Central memory CD8-positive, alpha-beta T cell (primary cell): Measurements from ENCODE around the gene PDIK1L.

Source experiments
- ATAC-seq: fragments of 150-1000 bp; cut with Tn5 transposase; replicated peaks from 2 replicates; pipeline ENCODE4 v1.10.0; 2022; ENCODE audit warnings: mild to moderate bottlenecking, moderate FRiP score, moderate number of reproducible peaks; ENCODE audit not compliant: poor library complexity, severe bottlenecking; ENCODE audit errors: extremely low read depth
- DNase-seq, 2 donors: peaks; one replicate each; pipeline ENCODE4 v3.0.0; 2021; ENCODE audit warnings: low spot score in 2 of 2
- H3K27ac Mint-ChIP-seq: one replicate; pipeline ENCODE4 v1.8.0; 2022; ENCODE audit warnings: low read depth, mild to moderate bottlenecking, moderate library complexity, mixed read lengths
- H3K27me3 Mint-ChIP-seq: one replicate; pipeline ENCODE4 v1.8.0; 2022; ENCODE audit warnings: mixed read lengths
- H3K36me3 Mint-ChIP-seq: one replicate; pipeline ENCODE4 v1.8.0; 2022; ENCODE audit warnings: mild to moderate bottlenecking, moderate library complexity, mixed read lengths; ENCODE audit not compliant: insufficient read depth
- H3K4me1 Mint-ChIP-seq: one replicate; pipeline ENCODE4 v1.8.0; 2022; ENCODE audit warnings: mixed read lengths
- H3K4me3 Mint-ChIP-seq: one replicate; pipeline ENCODE4 v1.8.0; 2022; ENCODE audit warnings: mild to moderate bottlenecking, moderate library complexity, mixed read lengths
- H3K9me3 Mint-ChIP-seq: one replicate; pipeline ENCODE4 v1.8.0; 2022; ENCODE audit warnings: mixed read lengths

The PDIK1L gene

GRCh38 chr1:26111530-26112406 is at the start of gene PDIK1L:
Gene PDIK1L (plus strand): TSS chr1:26111824. CDS start chr1:26114309, 2,485 bp downstream.
- Mint-ChIP-seq H3K27me3 (no peaks in the 10 kb centered on the region), H3K27ac (peak within 1 kb of the TSS; percentile 83)
- ATAC-seq = peak; percentile 89

GRCh38 chr1:26064553-26064952 is 47.1 kb upstream of the PDIK1L start:
- Mint-ChIP-seq H3K9me3 (no peaks in the 10 kb centered on the region), H3K4me3 (no peak overlapping the region), H3K27me3 (peaks cover 71% of the 10 kb centered on the region), H3K4me1 (no peaks in the 10 kb centered on the region), H3K27ac (no peak overlapping the region), H3K36me3 (no peaks in the 10 kb centered on the region)
- DNase-seq (no peak), ATAC-seq (no peak)

More at GRCh38 chr1:26111530-26112406, at the start of gene PDIK1L:
- Mint-ChIP-seq H3K36me3 (peaks cover 17% of the 10 kb centered on the region), H3K4me1 (peaks cover 20% of the 10 kb centered on the region), H3K9me3 (no peaks in the 10 kb centered on the region), H3K4me3 (peak within 1 kb of the TSS; percentile 85)
- DNase-seq = peak; percentile 84 to 87

- DNase-seq (no peak), ATAC-seq (no peak)
- H3K9me3 Mint-ChIP-seq = no peaks in the 10 kb centered on the region
- H3K27ac Mint-ChIP-seq = no peak overlapping the region
- H3K4me3 Mint-ChIP-seq = no peak overlapping the region
- no peaks in the 10 kb centered on the region for H3K4me1 Mint-ChIP-seq
- no peaks in the 10 kb centered on the region for H3K36me3 Mint-ChIP-seq
- H3K27me3 Mint-ChIP-seq = peaks cover 58% of the 10 kb centered on the region
Measured at GRCh38 chr1:26066160-26066559, 45.5 kb upstream of the PDIK1L start.

- Mint-ChIP-seq H3K4me3 (no peak overlapping the region), H3K36me3 (no peaks in the 10 kb centered on the region), H3K27ac (no peak overlapping the region), H3K4me1 (no peaks in the 10 kb centered on the region), H3K27me3 (peaks cover 65% of the 10 kb centered on the region), H3K9me3 (no peaks in the 10 kb centered on the region)
- DNase-seq (no peak), ATAC-seq (no peak)
Measured at GRCh38 chr1:26066857-26067256, 44.8 kb upstream of the PDIK1L start.

DNA sequence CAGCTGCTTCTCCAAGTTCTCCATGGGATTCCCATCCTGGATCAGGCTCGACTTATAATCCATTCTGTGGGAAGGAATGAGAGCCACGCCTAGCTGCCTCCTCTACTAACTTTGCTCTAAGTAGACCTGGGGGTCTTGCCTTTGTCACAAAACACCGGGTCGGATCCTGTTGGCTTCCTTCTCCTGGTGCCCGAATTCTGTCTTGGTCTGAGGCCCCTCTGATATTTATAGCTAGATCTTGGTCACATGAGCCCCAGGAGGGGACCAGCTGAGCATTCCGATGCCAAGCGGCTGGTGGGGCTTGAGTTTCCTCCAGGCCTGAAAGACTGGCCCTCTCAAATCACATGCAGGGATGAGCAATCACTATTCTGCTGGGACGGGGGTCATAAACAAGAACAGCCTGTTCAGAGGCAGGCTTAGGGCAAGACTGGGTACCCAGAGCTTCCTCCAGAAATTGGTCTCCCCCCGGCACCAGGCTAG is 44.2 kb upstream of the PDIK1L start, which contains the start of gene TRIM63:
TSS of gene TRIM63 (minus strand) at position 199 of the 480 bp plus-strand sequence. CDS start at position 63, 136 bp downstream.
- peaks cover 71% of the 10 kb centered on the region for H3K27me3 Mint-ChIP-seq
- no peaks in the 10 kb centered on the region for H3K36me3 Mint-ChIP-seq
- no peaks in the 10 kb centered on the region for H3K4me1 Mint-ChIP-seq
- H3K27ac Mint-ChIP-seq = no peak within 1 kb of the TSS
- DNase-seq = no peak
- no peak within 1 kb of the TSS for H3K4me3 Mint-ChIP-seq
- H3K9me3 Mint-ChIP-seq = no peaks in the 10 kb centered on the region
- ATAC-seq = no peak

DNA sequence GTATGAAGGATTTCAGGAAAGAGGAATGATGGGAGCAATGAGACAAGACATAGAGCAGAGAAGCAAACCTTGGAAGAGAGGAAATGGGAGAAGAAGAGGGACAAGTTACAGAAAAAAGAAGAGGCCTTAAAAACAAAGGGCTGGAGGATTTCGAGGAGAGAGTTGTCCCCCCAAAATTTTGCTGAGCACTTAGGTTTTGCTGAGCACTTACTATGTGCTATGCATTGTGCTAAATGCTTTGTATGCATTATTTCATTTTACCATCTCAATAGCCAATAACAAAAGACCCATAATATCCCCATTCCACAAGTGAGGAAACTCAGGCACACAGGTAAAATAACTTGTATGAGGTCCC is 41.7 kb upstream of the PDIK1L start:
- no peaks in the 10 kb centered on the region for H3K9me3 Mint-ChIP-seq
- no peaks in the 10 kb centered on the region for H3K36me3 Mint-ChIP-seq
- ATAC-seq (no peak), DNase-seq (no peak)
- H3K4me3 Mint-ChIP-seq = no peak overlapping the region
- peaks cover 76% of the 10 kb centered on the region for H3K27me3 Mint-ChIP-seq
- H3K4me1 Mint-ChIP-seq = no peaks in the 10 kb centered on the region
- no peak overlapping the region for H3K27ac Mint-ChIP-seq

GRCh38 chr1:26070296-26070962 is 41.2 kb upstream of the PDIK1L start:
- Mint-ChIP-seq H3K4me3 (no peak overlapping the region), H3K4me1 (no peaks in the 10 kb centered on the region), H3K36me3 (no peaks in the 10 kb centered on the region), H3K27me3 (peaks cover 74% of the 10 kb centered on the region), H3K9me3 (no peaks in the 10 kb centered on the region), H3K27ac (no peak overlapping the region)
- ATAC-seq (no peak), DNase-seq (no peak)

DNA sequence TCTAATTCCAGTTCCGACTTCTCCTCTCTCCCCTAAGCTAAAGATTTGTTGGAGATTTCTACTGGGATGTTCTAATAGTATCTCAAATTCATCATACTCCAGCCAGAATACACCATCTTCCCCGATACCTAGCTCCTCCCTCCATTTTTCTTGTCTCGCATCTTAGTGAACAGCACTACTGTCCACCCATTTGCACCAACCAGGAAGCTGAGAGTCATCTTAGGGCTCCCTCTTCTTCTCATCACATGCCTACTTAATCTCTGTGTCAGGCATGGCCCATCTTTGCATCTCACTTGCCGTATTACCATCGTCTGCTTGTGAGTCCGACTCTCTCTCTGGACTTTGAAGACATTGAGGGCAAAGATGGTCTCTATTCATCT is 40.7 kb upstream of the PDIK1L start:
- Mint-ChIP-seq H3K4me3 (no peak overlapping the region), H3K27ac (no peak overlapping the region), H3K9me3 (no peaks in the 10 kb centered on the region), H3K4me1 (no peaks in the 10 kb centered on the region), H3K27me3 (peaks cover 74% of the 10 kb centered on the region), H3K36me3 (no peaks in the 10 kb centered on the region)
- ATAC-seq = no peak
- DNase-seq = no peak

DNA sequence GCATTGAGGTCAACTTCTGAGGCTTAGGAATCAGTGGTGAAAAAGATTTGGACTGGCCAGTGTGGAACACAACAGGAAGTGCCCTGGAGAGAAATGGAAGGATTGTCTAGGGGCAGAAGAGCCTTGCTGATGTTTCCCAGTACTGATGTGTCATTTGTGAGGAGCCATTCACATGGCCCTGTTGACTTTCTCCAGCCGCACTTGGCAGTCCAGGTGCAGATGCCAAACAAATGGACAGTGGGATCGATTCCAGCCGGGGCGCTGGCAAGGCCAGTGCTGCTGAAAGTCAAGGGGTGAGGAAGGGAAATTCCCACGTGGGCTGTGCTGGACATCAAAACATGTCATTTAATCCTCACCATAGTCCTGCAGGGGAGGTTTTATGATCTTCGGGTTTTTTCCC is 39.3 kb upstream of the PDIK1L start:
- DNase-seq (no peak), ATAC-seq (no peak)
- Mint-ChIP-seq H3K4me3 (no peak overlapping the region), H3K27me3 (peaks cover 75% of the 10 kb centered on the region), H3K36me3 (no peaks in the 10 kb centered on the region), H3K9me3 (no peaks in the 10 kb centered on the region), H3K27ac (no peak overlapping the region), H3K4me1 (no peaks in the 10 kb centered on the region)

DNA sequence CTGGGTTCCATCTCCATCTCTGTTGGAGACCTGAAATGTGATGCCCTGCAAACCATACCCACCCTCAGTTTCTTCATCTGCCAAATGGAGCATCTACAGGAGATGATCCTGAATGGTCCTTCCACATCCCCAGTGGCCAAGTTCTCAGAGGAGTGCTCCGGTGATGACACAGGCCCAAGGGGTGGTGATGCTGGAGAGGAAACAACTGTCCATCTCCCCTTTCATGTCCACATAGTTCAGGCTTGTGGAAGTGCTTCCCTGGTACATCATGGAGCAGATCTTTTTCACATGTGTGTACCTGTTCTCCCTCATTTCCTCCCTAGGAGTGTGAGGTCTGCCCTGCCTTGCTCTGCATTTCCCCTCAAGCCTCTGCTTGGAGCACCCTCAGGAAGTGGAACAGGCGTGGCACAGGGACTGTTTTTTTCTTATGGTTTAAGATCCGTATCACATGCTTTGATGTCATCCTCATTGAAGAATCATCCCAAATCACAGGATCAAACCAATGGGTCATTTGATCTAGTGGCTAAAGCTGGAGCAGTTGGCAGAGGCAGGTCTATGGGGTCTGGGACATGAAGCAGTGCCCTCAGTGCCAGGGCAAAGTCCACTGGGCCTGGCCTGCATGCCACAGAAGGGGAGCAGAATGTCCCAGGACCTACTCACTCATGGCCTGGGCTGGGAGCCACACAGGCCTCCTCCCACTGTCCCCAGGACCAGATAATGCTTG is 36.0 kb upstream of the PDIK1L start:
- Mint-ChIP-seq H3K4me1 (no peaks in the 10 kb centered on the region), H3K4me3 (no peak overlapping the region), H3K36me3 (no peaks in the 10 kb centered on the region), H3K27ac (no peak overlapping the region), H3K27me3 (peaks cover 81% of the 10 kb centered on the region), H3K9me3 (no peaks in the 10 kb centered on the region)
- DNase-seq (no peak), ATAC-seq (no peak)

- Mint-ChIP-seq H3K4me1 (no peaks in the 10 kb centered on the region), H3K4me3 (no peak overlapping the region), H3K27ac (no peak overlapping the region), H3K36me3 (no peaks in the 10 kb centered on the region), H3K27me3 (peaks cover 66% of the 10 kb centered on the region), H3K9me3 (no peaks in the 10 kb centered on the region)
- DNase-seq (no peak), ATAC-seq (no peak)
Measured at GRCh38 chr1:26077524-26077923, 34.1 kb upstream of the PDIK1L start.

DNA sequence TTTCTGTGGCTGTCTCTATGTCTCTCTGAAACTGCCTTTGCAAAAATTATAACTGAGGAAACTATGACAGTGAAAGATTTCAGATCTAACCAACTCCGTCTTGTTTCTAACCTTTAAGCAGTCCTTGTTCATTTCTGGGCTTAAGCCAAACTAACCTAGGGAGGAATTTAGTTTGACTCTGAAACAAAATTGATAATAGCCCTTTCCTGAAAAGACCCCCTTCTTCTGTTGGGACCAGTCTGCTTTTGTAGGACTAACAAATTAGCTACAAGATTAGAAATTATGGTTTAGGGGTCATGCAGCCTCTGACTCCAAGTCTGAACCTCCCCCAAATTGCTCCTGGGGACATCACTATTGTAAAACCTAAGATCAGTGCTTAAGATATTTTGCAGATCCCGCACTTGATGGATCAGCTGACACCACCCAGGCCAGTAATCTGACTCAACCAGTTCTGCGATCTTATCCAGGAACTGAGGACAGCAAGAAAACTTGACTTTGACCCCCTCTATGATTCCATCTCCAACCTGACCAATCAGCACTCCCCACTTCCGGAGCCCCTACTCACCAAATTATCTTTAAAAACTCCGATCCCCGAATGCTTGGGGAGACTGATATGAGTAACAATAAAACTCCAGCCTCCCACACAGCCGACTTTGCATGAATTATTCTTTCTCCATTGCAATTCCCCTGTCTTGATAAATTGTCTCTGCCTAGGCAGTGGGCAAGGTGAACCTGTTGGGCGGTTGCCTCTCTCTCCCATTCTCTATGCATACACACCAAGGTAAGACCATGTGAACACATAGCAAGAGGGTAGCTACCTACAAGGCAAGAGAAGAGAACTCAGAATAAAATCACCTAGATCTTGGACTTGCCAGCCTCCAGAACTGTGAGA is 33.1 kb upstream of the PDIK1L start:
- peaks cover 63% of the 10 kb centered on the region for H3K27me3 Mint-ChIP-seq
- no peak overlapping the region for H3K27ac Mint-ChIP-seq
- DNase-seq (no peak), ATAC-seq (no peak)
- no peak overlapping the region for H3K4me3 Mint-ChIP-seq
- no peaks in the 10 kb centered on the region for H3K36me3 Mint-ChIP-seq
- no peaks in the 10 kb centered on the region for H3K9me3 Mint-ChIP-seq
- H3K4me1 Mint-ChIP-seq = no peaks in the 10 kb centered on the region
